ENCODE data around the gene CPLX1.
"Not testable (repeated sequence)": the region's sequence is repeated elsewhere in the genome, so short reads cannot be mapped to it uniquely, and the experiment has no call there.

CPLX1 gene

GRCh38 chr4:781493-782216 is 44.3 kb downstream of the CPLX1 start:
- no peaks in the 10 kb centered on the region for H3K9me3 ChIP-seq (ENCODE audit: control insufficient read depth, low read length)
- peak overlapping the region; percentile 69 for H3K4me2 ChIP-seq (ENCODE audit: low read length)
- H3K4me1 ChIP-seq: peaks cover 8% of the 10 kb centered on the region
- peak overlapping the region; percentile 88 for H3K27ac ChIP-seq
- H3K79me2 ChIP-seq: peaks cover 38% of the 10 kb centered on the region
- peak overlapping the region; percentile 86 for H3K4me3 ChIP-seq (ENCODE audit: low read depth, low read length)
- H3K36me3 ChIP-seq (ENCODE audit: control insufficient read depth, insufficient read depth, low read length): no peaks in the 10 kb centered on the region
- no peak for TF ChIP-seq CTCF (IDR thresholded peaks at IDR 0.05)
- H2AFZ ChIP-seq: peak overlapping the region; percentile 86
- H3K27me3 ChIP-seq (ENCODE audit: control insufficient read depth, insufficient read depth, low read length): peaks cover 2% of the 10 kb centered on the region
- H3K9ac ChIP-seq: peak overlapping the region; percentile 76

- peaks cover 43% of the 10 kb centered on the region for H3K79me2 ChIP-seq
- H2AFZ ChIP-seq: peak overlapping the region; percentile 77
- H3K27me3 ChIP-seq (ENCODE audit: control insufficient read depth, insufficient read depth, low read length): no peaks in the 10 kb centered on the region
- TF ChIP-seq CTCF (IDR thresholded peaks at IDR 0.05): no peak
- peak overlapping the region; percentile 86 for H3K4me3 ChIP-seq (ENCODE audit: low read depth, low read length)
- H3K27ac ChIP-seq: peak overlapping the region; percentile 88
- peak overlapping the region; percentile 76 for H3K9ac ChIP-seq
- H3K9me3 ChIP-seq (ENCODE audit: control insufficient read depth, low read length): no peaks in the 10 kb centered on the region
- H3K4me1 ChIP-seq: peaks cover 8% of the 10 kb centered on the region
- peak overlapping the region; percentile 67 for H3K4me2 ChIP-seq (ENCODE audit: low read length)
- no peaks in the 10 kb centered on the region for H3K36me3 ChIP-seq (ENCODE audit: control insufficient read depth, insufficient read depth, low read length)
Observed at GRCh38 chr4:780716-781492, 45.0 kb downstream of the CPLX1 start.

GRCh38 chr4:780255-780654 is 45.7 kb downstream of the CPLX1 start:
- Histone ChIP-seq H3K9ac (peak overlapping the region; percentile 76), H3K4me2 (ENCODE audit: low read length) (peak overlapping the region; percentile 67), H3K4me3 (ENCODE audit: low read depth, low read length) (peak overlapping the region; percentile 86), H3K79me2 (peaks cover 50% of the 10 kb centered on the region)
- H3K36me3 ChIP-seq (ENCODE audit: control insufficient read depth, insufficient read depth, low read length); H3K4me1 ChIP-seq; H2AFZ ChIP-seq; H3K27me3 ChIP-seq (ENCODE audit: control insufficient read depth, insufficient read depth, low read length); H3K27ac ChIP-seq; H3K9me3 ChIP-seq (ENCODE audit: control insufficient read depth, low read length): not testable (repeated sequence)

- Histone ChIP-seq H3K27ac (no peak overlapping the region), H3K79me2 (peaks cover 57% of the 10 kb centered on the region), H3K4me3 (ENCODE audit: low read depth, low read length) (no peak overlapping the region), H3K27me3 (ENCODE audit: control insufficient read depth, insufficient read depth, low read length) (no peaks in the 10 kb centered on the region), H3K9ac (no peak overlapping the region), H3K4me2 (ENCODE audit: low read length) (no peak overlapping the region), H2AFZ (no peak overlapping the region), H3K4me1 (peaks cover 8% of the 10 kb centered on the region), H3K9me3 (ENCODE audit: control insufficient read depth, low read length) (no peaks in the 10 kb centered on the region), H3K36me3 (ENCODE audit: control insufficient read depth, insufficient read depth, low read length) (no peaks in the 10 kb centered on the region)
- TF ChIP-seq CTCF (IDR thresholded peaks at IDR 0.05): no peak
Observed at GRCh38 chr4:779555-779954, 46.4 kb downstream of the CPLX1 start.

- no peaks in the 10 kb centered on the region for H3K9me3 ChIP-seq (ENCODE audit: control insufficient read depth, low read length)
- H3K4me3 ChIP-seq (ENCODE audit: low read depth, low read length): no peak overlapping the region
- H3K27ac ChIP-seq: no peak overlapping the region
- no peaks in the 10 kb centered on the region for H3K36me3 ChIP-seq (ENCODE audit: control insufficient read depth, insufficient read depth, low read length)
- no peak for TF ChIP-seq CTCF (IDR thresholded peaks at IDR 0.05)
- no peak overlapping the region for H2AFZ ChIP-seq
- no peak overlapping the region for H3K9ac ChIP-seq
- H3K27me3 ChIP-seq (ENCODE audit: control insufficient read depth, insufficient read depth, low read length): no peaks in the 10 kb centered on the region
- no peak overlapping the region for H3K4me2 ChIP-seq (ENCODE audit: low read length)
- H3K4me1 ChIP-seq: peaks cover 8% of the 10 kb centered on the region
- peaks cover 61% of the 10 kb centered on the region for H3K79me2 ChIP-seq
Observed at GRCh38 chr4:777520-778262, 48.2 kb downstream of the CPLX1 start.
